Measurements from ENCODE around the gene TMEM45B. TPM values are rescaled to one million over a fixed set of nuclear protein-coding genes. Genes with fewer than 3 reads are reported as not detected.

TMEM45B gene
- total and polyA plus RNA-seq, 2 experiments from 2014 or later, result 0.11 to 0.38 TPM

DNA sequence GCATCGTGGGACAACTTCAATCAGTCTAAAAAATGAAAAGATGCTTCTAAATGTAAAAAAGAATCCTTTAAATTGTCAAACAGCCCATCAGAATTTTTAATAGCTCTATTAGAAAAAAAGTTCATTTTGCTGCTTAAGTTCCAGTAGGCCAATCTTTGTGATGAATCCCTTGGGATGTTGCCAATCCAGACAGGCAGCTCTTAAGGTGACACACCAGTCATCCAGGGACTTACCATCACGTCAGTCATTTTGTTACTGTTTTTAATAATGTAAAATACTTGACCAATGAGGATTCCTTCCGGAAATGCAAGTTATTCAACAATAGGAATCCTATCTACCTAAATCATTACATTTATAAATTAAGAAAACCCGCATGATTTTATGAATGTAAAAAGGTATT is 47.8 kb upstream of the TMEM45B start:
- Histone ChIP-seq H2AFZ (no peak overlapping the region), H3K4me3 (no peak overlapping the region), H3K27ac (ENCODE audit: low read depth) (no peak overlapping the region), H3K4me2 (no peak overlapping the region), H3K9me2 (ENCODE audit: insufficient read depth) (no peaks in the 10 kb centered on the region), H3K27me3 (ENCODE audit: insufficient read depth) (no peaks in the 10 kb centered on the region), H3K4me1 (ENCODE audit: insufficient read depth) (no peaks in the 10 kb centered on the region), H3F3A (replicated peaks; ENCODE audit: low read depth) (no peaks in the 10 kb centered on the region), H4K20me1 (replicated peaks; ENCODE audit: insufficient read depth) (no peaks in the 10 kb centered on the region), H3K36me3 (ENCODE audit: insufficient read depth) (no peaks in the 10 kb centered on the region), H3K79me2 (replicated peaks; ENCODE audit: insufficient read depth) (no peaks in the 10 kb centered on the region)
- no peaks in the 10 kb centered on the region for H3K36me3 Mint-ChIP-seq (ENCODE audit: low read depth)
- H3K27ac Mint-ChIP-seq, result no peak overlapping the region
- TF ChIP-seq CREB1 (CRISPR knock-in tag; IDR thresholded peaks at IDR 0.05; ENCODE audit: low read depth) (no peak), ZNF114 (CRISPR knock-in tag; IDR thresholded peaks at IDR 0.05) (no peak), JUNB (IDR thresholded peaks at IDR 0.05; ENCODE audit: unreplicated experiment) (no peak), POLR2AphosphoS5 (IDR thresholded peaks at IDR 0.05; ENCODE audit: low read depth) (no peak), NANOG (IDR thresholded peaks at IDR 0.05; ENCODE audit: borderline replicate concordance) (no peak), EZH2 (IDR thresholded peaks at IDR 0.05; ENCODE audit: low read depth, unreplicated experiment) (no peak), ZNF331 (CRISPR knock-in tag; IDR thresholded peaks at IDR 0.05; ENCODE audit: low read depth) (no peak), STAT1 (IDR thresholded peaks at IDR 0.05; ENCODE audit: unreplicated experiment) (no peak), EZH2phosphoT487 (IDR thresholded peaks at IDR 0.05; ENCODE audit: unreplicated experiment) (no peak)
- TF ChIP-seq, protein P1, sequence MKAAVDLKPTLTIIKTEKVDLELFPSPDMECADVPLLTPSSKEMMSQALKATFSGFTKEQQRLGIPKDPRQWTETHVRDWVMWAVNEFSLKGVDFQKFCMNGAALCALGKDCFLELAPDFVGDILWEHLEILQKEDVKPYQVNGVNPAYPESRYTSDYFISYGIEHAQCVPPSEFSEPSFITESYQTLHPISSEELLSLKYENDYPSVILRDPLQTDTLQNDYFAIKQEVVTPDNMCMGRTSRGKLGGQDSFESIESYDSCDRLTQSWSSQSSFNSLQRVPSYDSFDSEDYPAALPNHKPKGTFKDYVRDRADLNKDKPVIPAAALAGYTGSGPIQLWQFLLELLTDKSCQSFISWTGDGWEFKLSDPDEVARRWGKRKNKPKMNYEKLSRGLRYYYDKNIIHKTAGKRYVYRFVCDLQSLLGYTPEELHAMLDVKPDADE (IDR thresholded peaks at IDR 0.05), result no peak
- TF ChIP-seq, protein P2, sequence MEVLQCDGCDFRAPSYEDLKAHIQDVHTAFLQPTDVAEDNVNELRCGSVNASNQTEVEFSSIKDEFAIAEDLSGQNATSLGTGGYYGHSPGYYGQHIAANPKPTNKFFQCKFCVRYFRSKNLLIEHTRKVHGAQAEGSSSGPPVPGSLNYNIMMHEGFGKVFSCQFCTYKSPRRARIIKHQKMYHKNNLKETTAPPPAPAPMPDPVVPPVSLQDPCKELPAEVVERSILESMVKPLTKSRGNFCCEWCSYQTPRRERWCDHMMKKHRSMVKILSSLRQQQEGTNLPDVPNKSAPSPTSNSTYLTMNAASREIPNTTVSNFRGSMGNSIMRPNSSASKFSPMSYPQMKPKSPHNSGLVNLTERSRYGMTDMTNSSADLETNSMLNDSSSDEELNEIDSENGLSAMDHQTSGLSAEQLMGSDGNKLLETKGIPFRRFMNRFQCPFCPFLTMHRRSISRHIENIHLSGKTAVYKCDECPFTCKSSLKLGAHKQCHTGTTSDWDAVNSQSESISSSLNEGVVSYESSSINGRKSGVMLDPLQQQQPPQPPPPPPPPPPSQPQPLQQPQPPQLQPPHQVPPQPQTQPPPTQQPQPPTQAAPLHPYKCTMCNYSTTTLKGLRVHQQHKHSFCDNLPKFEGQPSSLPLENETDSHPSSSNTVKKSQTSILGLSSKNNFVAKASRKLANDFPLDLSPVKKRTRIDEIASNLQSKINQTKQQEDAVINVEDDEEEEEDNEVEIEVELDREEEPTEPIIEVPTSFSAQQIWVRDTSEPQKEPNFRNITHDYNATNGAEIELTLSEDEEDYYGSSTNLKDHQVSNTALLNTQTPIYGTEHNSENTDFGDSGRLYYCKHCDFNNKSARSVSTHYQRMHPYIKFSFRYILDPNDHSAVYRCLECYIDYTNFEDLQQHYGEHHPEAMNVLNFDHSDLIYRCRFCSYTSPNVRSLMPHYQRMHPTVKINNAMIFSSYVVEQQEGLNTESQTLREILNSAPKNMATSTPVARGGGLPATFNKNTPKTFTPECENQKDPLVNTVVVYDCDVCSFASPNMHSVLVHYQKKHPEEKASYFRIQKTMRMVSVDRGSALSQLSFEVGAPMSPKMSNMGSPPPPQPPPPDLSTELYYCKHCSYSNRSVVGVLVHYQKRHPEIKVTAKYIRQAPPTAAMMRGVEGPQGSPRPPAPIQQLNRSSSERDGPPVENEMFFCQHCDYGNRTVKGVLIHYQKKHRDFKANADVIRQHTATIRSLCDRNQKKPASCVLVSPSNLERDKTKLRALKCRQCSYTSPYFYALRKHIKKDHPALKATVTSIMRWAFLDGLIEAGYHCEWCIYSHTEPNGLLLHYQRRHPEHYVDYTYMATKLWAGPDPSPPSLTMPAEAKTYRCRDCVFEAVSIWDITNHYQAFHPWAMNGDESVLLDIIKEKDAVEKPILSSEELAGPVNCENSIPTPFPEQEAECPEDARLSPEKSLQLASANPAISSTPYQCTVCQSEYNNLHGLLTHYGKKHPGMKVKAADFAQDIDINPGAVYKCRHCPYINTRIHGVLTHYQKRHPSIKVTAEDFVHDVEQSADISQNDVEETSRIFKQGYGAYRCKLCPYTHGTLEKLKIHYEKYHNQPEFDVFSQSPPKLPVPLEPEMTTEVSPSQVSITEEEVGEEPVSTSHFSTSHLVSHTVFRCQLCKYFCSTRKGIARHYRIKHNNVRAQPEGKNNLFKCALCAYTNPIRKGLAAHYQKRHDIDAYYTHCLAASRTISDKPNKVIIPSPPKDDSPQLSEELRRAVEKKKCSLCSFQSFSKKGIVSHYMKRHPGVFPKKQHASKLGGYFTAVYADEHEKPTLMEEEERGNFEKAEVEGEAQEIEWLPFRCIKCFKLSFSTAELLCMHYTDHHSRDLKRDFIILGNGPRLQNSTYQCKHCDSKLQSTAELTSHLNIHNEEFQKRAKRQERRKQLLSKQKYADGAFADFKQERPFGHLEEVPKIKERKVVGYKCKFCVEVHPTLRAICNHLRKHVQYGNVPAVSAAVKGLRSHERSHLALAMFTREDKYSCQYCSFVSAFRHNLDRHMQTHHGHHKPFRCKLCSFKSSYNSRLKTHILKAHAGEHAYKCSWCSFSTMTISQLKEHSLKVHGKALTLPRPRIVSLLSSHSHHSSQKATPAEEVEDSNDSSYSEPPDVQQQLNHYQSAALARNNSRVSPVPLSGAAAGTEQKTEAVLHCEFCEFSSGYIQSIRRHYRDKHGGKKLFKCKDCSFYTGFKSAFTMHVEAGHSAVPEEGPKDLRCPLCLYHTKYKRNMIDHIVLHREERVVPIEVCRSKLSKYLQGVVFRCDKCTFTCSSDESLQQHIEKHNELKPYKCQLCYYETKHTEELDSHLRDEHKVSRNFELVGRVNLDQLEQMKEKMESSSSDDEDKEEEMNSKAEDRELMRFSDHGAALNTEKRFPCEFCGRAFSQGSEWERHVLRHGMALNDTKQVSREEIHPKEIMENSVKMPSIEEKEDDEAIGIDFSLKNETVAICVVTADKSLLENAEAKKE (CRISPR knock-in tag; IDR thresholded peaks at IDR 0.05), result no peak
- TF ChIP-seq, protein P3, sequence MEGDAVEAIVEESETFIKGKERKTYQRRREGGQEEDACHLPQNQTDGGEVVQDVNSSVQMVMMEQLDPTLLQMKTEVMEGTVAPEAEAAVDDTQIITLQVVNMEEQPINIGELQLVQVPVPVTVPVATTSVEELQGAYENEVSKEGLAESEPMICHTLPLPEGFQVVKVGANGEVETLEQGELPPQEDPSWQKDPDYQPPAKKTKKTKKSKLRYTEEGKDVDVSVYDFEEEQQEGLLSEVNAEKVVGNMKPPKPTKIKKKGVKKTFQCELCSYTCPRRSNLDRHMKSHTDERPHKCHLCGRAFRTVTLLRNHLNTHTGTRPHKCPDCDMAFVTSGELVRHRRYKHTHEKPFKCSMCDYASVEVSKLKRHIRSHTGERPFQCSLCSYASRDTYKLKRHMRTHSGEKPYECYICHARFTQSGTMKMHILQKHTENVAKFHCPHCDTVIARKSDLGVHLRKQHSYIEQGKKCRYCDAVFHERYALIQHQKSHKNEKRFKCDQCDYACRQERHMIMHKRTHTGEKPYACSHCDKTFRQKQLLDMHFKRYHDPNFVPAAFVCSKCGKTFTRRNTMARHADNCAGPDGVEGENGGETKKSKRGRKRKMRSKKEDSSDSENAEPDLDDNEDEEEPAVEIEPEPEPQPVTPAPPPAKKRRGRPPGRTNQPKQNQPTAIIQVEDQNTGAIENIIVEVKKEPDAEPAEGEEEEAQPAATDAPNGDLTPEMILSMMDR (conservative IDR thresholded peaks at IDR 0.05; ENCODE audit: low read depth in 2 of 2), result no peak
- TF ChIP-seq, protein P4, sequence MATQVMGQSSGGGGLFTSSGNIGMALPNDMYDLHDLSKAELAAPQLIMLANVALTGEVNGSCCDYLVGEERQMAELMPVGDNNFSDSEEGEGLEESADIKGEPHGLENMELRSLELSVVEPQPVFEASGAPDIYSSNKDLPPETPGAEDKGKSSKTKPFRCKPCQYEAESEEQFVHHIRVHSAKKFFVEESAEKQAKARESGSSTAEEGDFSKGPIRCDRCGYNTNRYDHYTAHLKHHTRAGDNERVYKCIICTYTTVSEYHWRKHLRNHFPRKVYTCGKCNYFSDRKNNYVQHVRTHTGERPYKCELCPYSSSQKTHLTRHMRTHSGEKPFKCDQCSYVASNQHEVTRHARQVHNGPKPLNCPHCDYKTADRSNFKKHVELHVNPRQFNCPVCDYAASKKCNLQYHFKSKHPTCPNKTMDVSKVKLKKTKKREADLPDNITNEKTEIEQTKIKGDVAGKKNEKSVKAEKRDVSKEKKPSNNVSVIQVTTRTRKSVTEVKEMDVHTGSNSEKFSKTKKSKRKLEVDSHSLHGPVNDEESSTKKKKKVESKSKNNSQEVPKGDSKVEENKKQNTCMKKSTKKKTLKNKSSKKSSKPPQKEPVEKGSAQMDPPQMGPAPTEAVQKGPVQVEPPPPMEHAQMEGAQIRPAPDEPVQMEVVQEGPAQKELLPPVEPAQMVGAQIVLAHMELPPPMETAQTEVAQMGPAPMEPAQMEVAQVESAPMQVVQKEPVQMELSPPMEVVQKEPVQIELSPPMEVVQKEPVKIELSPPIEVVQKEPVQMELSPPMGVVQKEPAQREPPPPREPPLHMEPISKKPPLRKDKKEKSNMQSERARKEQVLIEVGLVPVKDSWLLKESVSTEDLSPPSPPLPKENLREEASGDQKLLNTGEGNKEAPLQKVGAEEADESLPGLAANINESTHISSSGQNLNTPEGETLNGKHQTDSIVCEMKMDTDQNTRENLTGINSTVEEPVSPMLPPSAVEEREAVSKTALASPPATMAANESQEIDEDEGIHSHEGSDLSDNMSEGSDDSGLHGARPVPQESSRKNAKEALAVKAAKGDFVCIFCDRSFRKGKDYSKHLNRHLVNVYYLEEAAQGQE (IDR thresholded peaks at IDR 0.05; ENCODE audit: unreplicated experiment), result no peak
- H3K27me3 Mint-ChIP-seq (ENCODE audit: insufficient read depth, low read depth, poor library complexity), result peaks cover 3% of the 10 kb centered on the region
- H3K4me3 Mint-ChIP-seq, result no peak overlapping the region
- DNase-seq (ENCODE audit: low spot score), result no peak
- H3K9me3 Mint-ChIP-seq, result peaks cover 5% of the 10 kb centered on the region; the same call in 1 of the 3 replicates
- ATAC-seq, result no peak
- H3K4me1 Mint-ChIP-seq, result no peaks in the 10 kb centered on the region

All from GM23338 (cell line).